K562 (cell line): ENCODE measurements around the gene SAP30BP. TPM values are rescaled to one million over a fixed set of nuclear protein-coding genes. Genes with fewer than 3 reads are reported as not detected.

Experiments
- ARID2 ChIP-seq: fragments of 450-650 bp; IDR thresholded peaks from 2 replicates; pipeline ENCODE4 v1.6.1; 2017; ENCODE audit warnings: antibody characterized with exemption, mild to moderate bottlenecking
- BRF1 ChIP-seq: IDR thresholded peaks from 3 replicates; pipeline ENCODE4 v1.6.1; 2011; ENCODE audit warnings: borderline replicate concordance, mild to moderate bottlenecking; ENCODE audit not compliant: insufficient read length; ENCODE audit errors: extremely low read depth
- COPS2 ChIP-seq: fragments of 450-650 bp; conservative IDR thresholded peaks from 2 replicates; pipeline ENCODE4 v1.6.1; 2016; ENCODE audit warnings: mild to moderate bottlenecking, moderate library complexity
- FOXM1 ChIP-seq, 2 experiments: fragments of 450-650 bp in 1 of 2; sonication (generic) in 1 of 2; formaldehyde crosslinking in 1 of 2; IDR thresholded peaks; 2 replicates each; pipeline versions ENCODE4 v1.6.1 to v1.9.0; 2017 to 2022; ENCODE audit warnings: low read depth in 2 of 2, mild to moderate bottlenecking in 2 of 2, missing genetic modification reagents in 1 of 2, moderate library complexity in 1 of 2
- HOXB6 ChIP-seq: fragments of 250-450 bp; sonication (Bioruptor Pico); IDR thresholded peaks from 2 replicates; pipeline ENCODE4 v1.5.1; 2022; ENCODE audit warnings: mild to moderate bottlenecking, borderline replicate concordance
- MTA1 ChIP-seq: fragments of 450-650 bp; IDR thresholded peaks from 2 replicates; pipeline ENCODE4 v1.6.1; 2017; ENCODE audit warnings: borderline replicate concordance
- POLR2B ChIP-seq: fragments of 450-650 bp; IDR thresholded peaks from 2 replicates; pipeline ENCODE4 v1.6.1; 2018; ENCODE audit warnings: low read depth; ENCODE audit not compliant: partially characterized antibody
- SMARCB1 ChIP-seq: IDR thresholded peaks from 2 replicates; pipeline ENCODE4 v1.6.1; 2011; ENCODE audit warnings: improper control_type of control experiment, low read depth; ENCODE audit not compliant: insufficient read length
- ZNF124 ChIP-seq: sonication (generic); formaldehyde crosslinking; IDR thresholded peaks from 2 replicates; pipeline ENCODE4 v1.8.1; 2022; ENCODE audit warnings: missing genetic modification reagents
- ZNF280B ChIP-seq: fragments of 250-450 bp; sonication (Bioruptor Pico); IDR thresholded peaks from 2 replicates; pipeline ENCODE4 v1.5.1; 2021; ENCODE audit warnings: mild to moderate bottlenecking
- polyA plus RNA-seq, 8 experiments: library from polyadenylated mRNA; depleted of rRNA in 4 of 8; stranded (reverse) in 5 of 8; unstranded in 3 of 8; fragments of >200 nt; fragmentation: Nextera tagmentation in 2 of 8; fragmentation: Illumina TruSeq in 1 of 8; extraction: Ambion mirVana in 2 of 8; extraction: Trizol in 1 of 8; gene quantifications; 2 replicates each; pipeline versions ENCODE4 v1.2.1 to v1.2.3, GENCODE V29; 2011 to 2014; ENCODE audit warnings: inconsistent platforms in 1 of 8, missing spikeins in 1 of 8
- total RNA-seq, 7 experiments: library from RNA; depleted of rRNA in 6 of 7; stranded (reverse); fragments of >200 nt in 6 of 7; fragmentation: Illumina TruSeq in 2 of 7; extraction: Trizol in 2 of 7; gene quantifications; 2 replicates each; pipeline versions ENCODE4 v1.2.1 to v1.2.3, GENCODE V29; 2011 to 2021; ENCODE audit warnings: low replicate concordance in 1 of 7
- TF ChIP-seq, protein P1 (sequence below): sonication (generic); formaldehyde crosslinking; IDR thresholded peaks from 2 replicates; pipeline ENCODE4 v1.8.0; 2022; ENCODE audit warnings: mild to moderate bottlenecking, missing genetic modification reagents
- TF ChIP-seq, protein P2 (sequence below): fragments of 450-650 bp; formaldehyde crosslinking; IDR thresholded peaks from 2 replicates; pipeline ENCODE4 v1.4.0; 2022; ENCODE audit warnings: missing genetic modification characterization
- TF ChIP-seq, protein P3 (sequence below): fragments of 450-650 bp; IDR thresholded peaks from 2 replicates; pipeline ENCODE4 v1.6.1; 2016; ENCODE audit warnings: borderline replicate concordance
- TF ChIP-seq, protein P4 (sequence below): sonication (generic); formaldehyde crosslinking; IDR thresholded peaks from 2 replicates; pipeline ENCODE4 v1.8.1; 2023; ENCODE audit warnings: mild to moderate bottlenecking, missing genetic modification reagents

The SAP30BP gene
- total and polyA plus RNA-seq, 9 of the 15 experiments (the other 6 are each of a cell fraction or from before 2014, with no cell fraction given): 45.3 to 154 (median 71.7) TPM

- no peak for TF ChIP-seq POLR2B
- TF ChIP-seq SMARCB1: no peak
- TF ChIP-seq BRF1: no peak
- TF ChIP-seq HOXB6: no peak
- no peak for TF ChIP-seq ZNF124 (CRISPR knock-in tag)
- no peak for TF ChIP-seq ARID2
- no peak for TF ChIP-seq FOXM1 (IDR thresholded peaks at IDR 0.05; ENCODE audit: low read depth)
- TF ChIP-seq FOXM1 (CRISPR knock-in tag; IDR thresholded peaks at IDR 0.05; ENCODE audit: low read depth): no peak
- TF ChIP-seq, protein P1, sequence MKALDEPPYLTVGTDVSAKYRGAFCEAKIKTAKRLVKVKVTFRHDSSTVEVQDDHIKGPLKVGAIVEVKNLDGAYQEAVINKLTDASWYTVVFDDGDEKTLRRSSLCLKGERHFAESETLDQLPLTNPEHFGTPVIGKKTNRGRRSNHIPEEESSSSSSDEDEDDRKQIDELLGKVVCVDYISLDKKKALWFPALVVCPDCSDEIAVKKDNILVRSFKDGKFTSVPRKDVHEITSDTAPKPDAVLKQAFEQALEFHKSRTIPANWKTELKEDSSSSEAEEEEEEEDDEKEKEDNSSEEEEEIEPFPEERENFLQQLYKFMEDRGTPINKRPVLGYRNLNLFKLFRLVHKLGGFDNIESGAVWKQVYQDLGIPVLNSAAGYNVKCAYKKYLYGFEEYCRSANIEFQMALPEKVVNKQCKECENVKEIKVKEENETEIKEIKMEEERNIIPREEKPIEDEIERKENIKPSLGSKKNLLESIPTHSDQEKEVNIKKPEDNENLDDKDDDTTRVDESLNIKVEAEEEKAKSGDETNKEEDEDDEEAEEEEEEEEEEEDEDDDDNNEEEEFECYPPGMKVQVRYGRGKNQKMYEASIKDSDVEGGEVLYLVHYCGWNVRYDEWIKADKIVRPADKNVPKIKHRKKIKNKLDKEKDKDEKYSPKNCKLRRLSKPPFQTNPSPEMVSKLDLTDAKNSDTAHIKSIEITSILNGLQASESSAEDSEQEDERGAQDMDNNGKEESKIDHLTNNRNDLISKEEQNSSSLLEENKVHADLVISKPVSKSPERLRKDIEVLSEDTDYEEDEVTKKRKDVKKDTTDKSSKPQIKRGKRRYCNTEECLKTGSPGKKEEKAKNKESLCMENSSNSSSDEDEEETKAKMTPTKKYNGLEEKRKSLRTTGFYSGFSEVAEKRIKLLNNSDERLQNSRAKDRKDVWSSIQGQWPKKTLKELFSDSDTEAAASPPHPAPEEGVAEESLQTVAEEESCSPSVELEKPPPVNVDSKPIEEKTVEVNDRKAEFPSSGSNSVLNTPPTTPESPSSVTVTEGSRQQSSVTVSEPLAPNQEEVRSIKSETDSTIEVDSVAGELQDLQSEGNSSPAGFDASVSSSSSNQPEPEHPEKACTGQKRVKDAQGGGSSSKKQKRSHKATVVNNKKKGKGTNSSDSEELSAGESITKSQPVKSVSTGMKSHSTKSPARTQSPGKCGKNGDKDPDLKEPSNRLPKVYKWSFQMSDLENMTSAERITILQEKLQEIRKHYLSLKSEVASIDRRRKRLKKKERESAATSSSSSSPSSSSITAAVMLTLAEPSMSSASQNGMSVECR (CRISPR knock-in tag): peak; percentile 99
- no peak for TF ChIP-seq ZNF280B (CRISPR knock-in tag)
- TF ChIP-seq MTA1: no peak
- TF ChIP-seq, protein P2, sequence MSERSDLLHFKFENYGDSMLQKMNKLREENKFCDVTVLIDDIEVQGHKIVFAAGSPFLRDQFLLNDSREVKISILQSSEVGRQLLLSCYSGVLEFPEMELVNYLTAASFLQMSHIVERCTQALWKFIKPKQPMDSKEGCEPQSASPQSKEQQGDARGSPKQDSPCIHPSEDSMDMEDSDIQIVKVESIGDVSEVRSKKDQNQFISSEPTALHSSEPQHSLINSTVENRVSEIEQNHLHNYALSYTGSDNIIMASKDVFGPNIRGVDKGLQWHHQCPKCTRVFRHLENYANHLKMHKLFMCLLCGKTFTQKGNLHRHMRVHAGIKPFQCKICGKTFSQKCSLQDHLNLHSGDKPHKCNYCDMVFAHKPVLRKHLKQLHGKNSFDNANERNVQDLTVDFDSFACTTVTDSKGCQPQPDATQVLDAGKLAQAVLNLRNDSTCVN (CRISPR knock-in tag): no peak
- TF ChIP-seq, protein P3, sequence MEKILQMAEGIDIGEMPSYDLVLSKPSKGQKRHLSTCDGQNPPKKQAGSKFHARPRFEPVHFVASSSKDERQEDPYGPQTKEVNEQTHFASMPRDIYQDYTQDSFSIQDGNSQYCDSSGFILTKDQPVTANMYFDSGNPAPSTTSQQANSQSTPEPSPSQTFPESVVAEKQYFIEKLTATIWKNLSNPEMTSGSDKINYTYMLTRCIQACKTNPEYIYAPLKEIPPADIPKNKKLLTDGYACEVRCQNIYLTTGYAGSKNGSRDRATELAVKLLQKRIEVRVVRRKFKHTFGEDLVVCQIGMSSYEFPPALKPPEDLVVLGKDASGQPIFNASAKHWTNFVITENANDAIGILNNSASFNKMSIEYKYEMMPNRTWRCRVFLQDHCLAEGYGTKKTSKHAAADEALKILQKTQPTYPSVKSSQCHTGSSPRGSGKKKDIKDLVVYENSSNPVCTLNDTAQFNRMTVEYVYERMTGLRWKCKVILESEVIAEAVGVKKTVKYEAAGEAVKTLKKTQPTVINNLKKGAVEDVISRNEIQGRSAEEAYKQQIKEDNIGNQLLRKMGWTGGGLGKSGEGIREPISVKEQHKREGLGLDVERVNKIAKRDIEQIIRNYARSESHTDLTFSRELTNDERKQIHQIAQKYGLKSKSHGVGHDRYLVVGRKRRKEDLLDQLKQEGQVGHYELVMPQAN: peak; percentile 93
- no peak for TF ChIP-seq COPS2
- TF ChIP-seq, protein P4, sequence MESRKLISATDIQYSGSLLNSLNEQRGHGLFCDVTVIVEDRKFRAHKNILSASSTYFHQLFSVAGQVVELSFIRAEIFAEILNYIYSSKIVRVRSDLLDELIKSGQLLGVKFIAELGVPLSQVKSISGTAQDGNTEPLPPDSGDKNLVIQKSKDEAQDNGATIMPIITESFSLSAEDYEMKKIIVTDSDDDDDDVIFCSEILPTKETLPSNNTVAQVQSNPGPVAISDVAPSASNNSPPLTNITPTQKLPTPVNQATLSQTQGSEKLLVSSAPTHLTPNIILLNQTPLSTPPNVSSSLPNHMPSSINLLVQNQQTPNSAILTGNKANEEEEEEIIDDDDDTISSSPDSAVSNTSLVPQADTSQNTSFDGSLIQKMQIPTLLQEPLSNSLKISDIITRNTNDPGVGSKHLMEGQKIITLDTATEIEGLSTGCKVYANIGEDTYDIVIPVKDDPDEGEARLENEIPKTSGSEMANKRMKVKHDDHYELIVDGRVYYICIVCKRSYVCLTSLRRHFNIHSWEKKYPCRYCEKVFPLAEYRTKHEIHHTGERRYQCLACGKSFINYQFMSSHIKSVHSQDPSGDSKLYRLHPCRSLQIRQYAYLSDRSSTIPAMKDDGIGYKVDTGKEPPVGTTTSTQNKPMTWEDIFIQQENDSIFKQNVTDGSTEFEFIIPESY (CRISPR knock-in tag): peak; percentile 43; the same call in 1 of the 2 replicates
Measured at GRCh38 chr17:75633486-75634375, 33.4 kb upstream of the SAP30BP start (continued).
